Naive thymus-derived CD4-positive, alpha-beta T cell (primary cell): ENCODE results near the gene IMMT. TPM values are rescaled to one million over a fixed set of nuclear protein-coding genes. Genes with fewer than 3 reads are reported as not detected.

Source experiments
- ATAC-seq: fragments of 150-1000 bp; cut with Tn5 transposase; 2 replicates; pipeline ENCODE4 v1.10.0; 2021; ENCODE audit warnings: mild to moderate bottlenecking, moderate library complexity
- CTCF ChIA-PET: fragments of 350-600 bp; sonication (Branson Sonifier 250); formaldehyde crosslinking; loops from one replicate; lab custom pipeline; 2021; ENCODE audit warnings: antibody characterized with exemption; lab: Charles Lee
- POLR2A ChIA-PET: fragments of 350-600 bp; sonication (Branson Sonifier 250); formaldehyde crosslinking; loops from one replicate; lab custom pipeline; 2021; ENCODE audit warnings: antibody characterized with exemption, inconsistent platforms; lab: Charles Lee
- DNase-seq, 9 donors: peaks; one replicate each; pipeline versions ENCODE4 v3.0.0 to v3.0.0-alpha.2; 2020 to 2022; ENCODE audit warnings: mixed read lengths in 1 of 9
- H3K27ac ChIP-seq: one replicate; pipeline ENCODE4 v1.7.0; 2013; ENCODE audit warnings: mild to moderate bottlenecking, low read depth, low read length, moderate library complexity
- H3K27me3 ChIP-seq, 2 donors: one replicate each; pipeline ENCODE4 v1.7.0; 2013; ENCODE audit warnings: low read length in 2 of 2, mild to moderate bottlenecking in 2 of 2, moderate library complexity in 2 of 2; ENCODE audit not compliant: control insufficient read depth in 2 of 2, insufficient read depth in 2 of 2
- H3K36me3 ChIP-seq, 3 experiments: 1 replicate in 2 of 3; 2 replicates in 1 of 3; pipeline ENCODE4 v1.7.0; 2013; ENCODE audit warnings: low read length in 3 of 3, mild to moderate bottlenecking in 3 of 3, moderate library complexity in 1 of 3; ENCODE audit not compliant: insufficient read depth in 3 of 3, control insufficient read depth in 2 of 3
- H3K4me1 ChIP-seq, 2 donors: one replicate each; pipeline ENCODE4 v1.7.0; 2013; ENCODE audit warnings: low read length in 2 of 2, mild to moderate bottlenecking in 2 of 2, moderate library complexity in 1 of 2; ENCODE audit not compliant: control insufficient read depth in 2 of 2, insufficient read depth in 2 of 2
- H3K4me3 ChIP-seq: 2 replicates; pipeline ENCODE4 v1.7.0; 2013; ENCODE audit warnings: mild to moderate bottlenecking, low read length
- H3K9me3 ChIP-seq, 3 experiments: 1 replicate in 2 of 3; 2 replicates in 1 of 3; pipeline ENCODE4 v1.7.0; 2013; ENCODE audit warnings: low read length in 3 of 3; ENCODE audit not compliant: control insufficient read depth in 2 of 3
- H3K27ac Mint-ChIP-seq, 9 donors: one replicate each; pipeline ENCODE4 v1.8.0; 2020 to 2022; ENCODE audit warnings: mixed read lengths in 9 of 9, mild to moderate bottlenecking in 8 of 9, moderate library complexity in 5 of 9, inconsistent platforms in 2 of 9
- H3K27me3 Mint-ChIP-seq, 5 donors: one replicate each; pipeline ENCODE4 v1.8.0; 2021 to 2022; ENCODE audit warnings: mixed read lengths in 5 of 5, mild to moderate bottlenecking in 1 of 5
- H3K36me3 Mint-ChIP-seq, 5 donors: one replicate each; pipeline ENCODE4 v1.8.0; 2020 to 2022; ENCODE audit warnings: mixed read lengths in 5 of 5, mild to moderate bottlenecking in 3 of 5, inconsistent platforms in 1 of 5
- H3K4me1 Mint-ChIP-seq, 7 donors: one replicate each; pipeline ENCODE4 v1.8.0; 2020 to 2022; ENCODE audit warnings: mixed read lengths in 7 of 7, mild to moderate bottlenecking in 3 of 7, inconsistent platforms in 1 of 7
- H3K4me3 Mint-ChIP-seq, 10 donors: one replicate each; pipeline ENCODE4 v1.8.0; 2020 to 2022; ENCODE audit warnings: mild to moderate bottlenecking in 10 of 10, mixed read lengths in 10 of 10, moderate library complexity in 6 of 10, inconsistent platforms in 2 of 10
- H3K9me3 Mint-ChIP-seq, 11 donors: one replicate each; pipeline ENCODE4 v1.8.0; 2020 to 2022; ENCODE audit warnings: mixed read lengths in 11 of 11, mild to moderate bottlenecking in 4 of 11, inconsistent platforms in 1 of 11, moderate library complexity in 1 of 11
- intact Hi-C, 2 donors: fragments of 100-400 bp; cut with micrococcal nuclease; formaldehyde crosslinking; loops; one replicate each; pipeline ENCODE4 v1.15.1; 2023
- polyA plus RNA-seq, 2 donors: library from polyadenylated mRNA; unstranded; fragments of 300-500 nt; fragmentation: Illumina TruSeq; gene quantifications; one replicate each; pipeline ENCODE4 v1.2.3, GENCODE V29; 2021
- total RNA-seq, 6 experiments: library from RNA in 5 of 6; stranded (reverse) in 5 of 6; gene quantifications; 1 replicate in 5 of 6; 2 replicates in 1 of 6; pipeline ENCODE4 v1.2.3 and lab custom pipeline; 2021 to 2026

Gene IMMT
- total and polyA plus RNA-seq, 7 experiments from 2014 or later: 59.2 to 164 (median 77.0) TPM

DNA sequence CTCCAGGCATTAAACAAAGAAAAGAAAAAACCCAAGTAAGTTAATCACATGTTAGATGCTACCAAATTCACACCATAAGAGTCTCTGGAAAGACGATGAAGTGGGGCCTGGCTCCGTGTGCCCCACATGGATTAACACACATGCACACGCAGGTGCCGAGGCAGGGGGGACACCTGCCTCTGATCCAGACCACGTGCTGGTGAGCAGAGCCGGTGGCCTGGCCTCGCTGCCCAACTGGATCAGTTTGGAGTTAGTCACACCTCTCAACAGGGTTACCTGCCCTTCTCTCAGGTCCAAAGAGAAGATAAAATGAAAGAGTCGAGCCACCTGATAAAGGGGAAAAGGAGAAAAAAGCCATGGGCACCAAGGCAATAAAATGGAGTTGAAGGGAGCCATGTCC lies 44.5 kb upstream of the IMMT start:
- H3K9me3 Mint-ChIP-seq: peaks cover 0 to 3% (median 0%) of the 10 kb centered on the region in 11 donors
- ChIA-PET CTCF (no interaction called here), POLR2A (no interaction called here)
- Histone ChIP-seq H3K36me3 (no peaks in the 10 kb centered on the region), H3K9me3 (no peaks in the 10 kb centered on the region), H3K27ac (no peak overlapping the region), H3K4me3 (no peak overlapping the region), H3K27me3 (no peaks in the 10 kb centered on the region), H3K4me1 (peaks cover 0 to 11% of the 10 kb centered on the region in 2 donors)
- H3K27ac Mint-ChIP-seq: no peak overlapping the region
- ATAC-seq (no peak), DNase-seq (no peak)
- no peak overlapping the region for H3K4me3 Mint-ChIP-seq
- H3K36me3 Mint-ChIP-seq: no peaks in the 10 kb centered on the region
- H3K4me1 Mint-ChIP-seq: peaks cover 6 to 16% (median 13%) of the 10 kb centered on the region in 7 donors
- peaks cover 0 to 7% (median 0%) of the 10 kb centered on the region in 5 donors for H3K27me3 Mint-ChIP-seq
- intact Hi-C loops: no loop called here

DNA sequence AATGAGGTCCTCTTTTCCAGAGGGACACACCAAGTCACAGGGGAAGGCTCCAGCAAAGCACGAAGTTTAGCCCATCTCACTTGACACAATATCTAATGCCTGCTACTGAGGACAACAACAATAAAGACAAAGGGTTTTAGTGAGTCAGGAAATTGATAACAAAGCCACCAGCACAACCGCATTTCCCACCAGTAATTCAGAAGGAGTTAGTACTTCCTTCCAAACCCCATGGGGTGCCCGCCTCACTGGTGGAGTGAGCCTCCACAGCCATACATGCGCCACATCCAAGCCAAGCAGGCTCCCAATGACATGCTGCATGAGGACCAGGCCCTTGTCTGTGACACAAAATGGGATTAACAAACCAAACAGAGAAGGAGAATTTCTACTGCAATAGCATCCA lies 44.1 kb upstream of the IMMT start:
- ChIA-PET POLR2A (no interaction called here), CTCF (no interaction called here)
- H3K9me3 Mint-ChIP-seq: peaks cover 0 to under 1% (median 0%) of the 10 kb centered on the region in 11 donors
- intact Hi-C loops: no loop called here
- ATAC-seq (no peak), DNase-seq (no peak)
- no peaks in the 10 kb centered on the region for H3K36me3 Mint-ChIP-seq
- H3K4me3 Mint-ChIP-seq: peak overlapping the region in 1 of 10 donors; percentile 15
- Histone ChIP-seq H3K9me3 (no peaks in the 10 kb centered on the region), H3K27ac (no peak overlapping the region), H3K4me3 (no peak overlapping the region), H3K36me3 (no peaks in the 10 kb centered on the region), H3K27me3 (no peaks in the 10 kb centered on the region), H3K4me1 (peaks cover 0 to 11% of the 10 kb centered on the region in 2 donors)
- peaks cover 0 to 11% (median 0%) of the 10 kb centered on the region in 5 donors for H3K27me3 Mint-ChIP-seq
- H3K4me1 Mint-ChIP-seq: peaks cover 6 to 16% (median 12%) of the 10 kb centered on the region in 7 donors
- H3K27ac Mint-ChIP-seq: no peak overlapping the region

DNA sequence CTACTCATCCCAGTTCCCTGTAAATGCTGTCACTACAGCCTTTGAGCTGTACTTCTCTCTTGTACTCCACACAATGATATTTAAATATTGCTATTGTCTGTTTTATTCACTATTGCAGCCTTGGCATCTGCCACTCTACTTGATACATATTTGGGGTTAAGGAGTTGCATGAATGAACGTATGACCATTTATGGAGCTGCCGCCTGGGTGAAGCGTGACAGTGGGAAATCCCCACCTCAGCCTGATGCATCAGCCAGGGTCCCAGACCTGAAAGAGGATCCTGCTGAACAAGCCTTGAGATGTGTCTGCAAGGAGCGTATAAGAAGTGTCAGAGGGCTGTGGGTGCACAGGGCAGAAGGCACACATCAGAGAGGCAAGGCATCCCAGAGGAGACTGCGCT lies 43.1 kb upstream of the IMMT start:
- ChIA-PET POLR2A (interaction anchor here (1.5 kb wide), 1 partner anchor 204 kb away, joined by 4 read pairs; no protein-coding TSS in a partner anchor), CTCF (no interaction called here)
- Histone ChIP-seq H3K27ac (no peak overlapping the region), H3K4me3 (no peak overlapping the region), H3K27me3 (no peaks in the 10 kb centered on the region), H3K9me3 (no peaks in the 10 kb centered on the region), H3K4me1 (peaks cover 0 to 11% of the 10 kb centered on the region in 2 donors), H3K36me3 (no peaks in the 10 kb centered on the region)
- Mint-ChIP-seq H3K27ac (peak overlapping the region in 4 of 9 donors; percentile 2 to 82 (median 68)), H3K4me1 (peaks cover 6 to 16% (median 12%) of the 10 kb centered on the region in 7 donors), H3K9me3 (no peaks in the 10 kb centered on the region), H3K4me3 (peak overlapping the region in 8 of 10 donors; percentile 10 to 79 (median 50)), H3K27me3 (peaks cover 0 to 12% (median 0%) of the 10 kb centered on the region in 5 donors), H3K36me3 (no peaks in the 10 kb centered on the region)
- peak in 7 of 9 donors; percentile 12 to 57 (median 21) for DNase-seq
- intact Hi-C loops: no loop called here
- peak; percentile 84 for ATAC-seq

DNA sequence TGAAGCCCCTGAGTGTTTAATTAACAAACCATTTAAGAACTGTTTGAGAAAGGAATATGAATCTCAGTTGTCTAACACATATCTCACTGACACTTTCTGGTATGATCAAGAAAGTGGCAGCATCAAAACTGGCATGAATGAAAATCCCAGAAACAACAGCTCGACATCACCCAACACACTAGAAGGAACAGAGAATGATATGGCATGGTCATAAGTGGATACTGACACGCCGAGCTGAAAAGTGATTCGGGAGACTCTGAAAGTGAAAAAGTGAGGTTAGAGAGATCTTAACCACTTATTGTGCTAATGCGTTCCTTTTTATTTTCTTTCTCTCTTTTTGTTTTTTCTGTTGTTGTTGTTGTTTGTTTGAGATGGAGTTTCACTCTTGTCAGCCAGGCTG lies 41.9 kb upstream of the IMMT start:
- Histone ChIP-seq H3K4me1 (peaks cover 0 to 11% of the 10 kb centered on the region in 2 donors), H3K4me3 (no peak overlapping the region), H3K27me3 (no peaks in the 10 kb centered on the region), H3K9me3 (no peaks in the 10 kb centered on the region), H3K27ac (no peak overlapping the region), H3K36me3 (no peaks in the 10 kb centered on the region)
- ATAC-seq: no peak
- DNase-seq: no peak
- ChIA-PET POLR2A (interaction anchor here (1.5 kb wide), 1 partner anchor 205 kb away, joined by 4 read pairs; no protein-coding TSS in a partner anchor), CTCF (no interaction called here)
- Mint-ChIP-seq H3K36me3 (no peaks in the 10 kb centered on the region), H3K27me3 (peaks cover 0 to 9% (median 0%) of the 10 kb centered on the region in 5 donors), H3K4me3 (peak overlapping the region in 1 of 10 donors; percentile 13), H3K4me1 (peaks cover 6 to 16% (median 12%) of the 10 kb centered on the region in 7 donors), H3K27ac (no peak overlapping the region), H3K9me3 (no peaks in the 10 kb centered on the region)
- intact Hi-C loops: no loop called here

DNA sequence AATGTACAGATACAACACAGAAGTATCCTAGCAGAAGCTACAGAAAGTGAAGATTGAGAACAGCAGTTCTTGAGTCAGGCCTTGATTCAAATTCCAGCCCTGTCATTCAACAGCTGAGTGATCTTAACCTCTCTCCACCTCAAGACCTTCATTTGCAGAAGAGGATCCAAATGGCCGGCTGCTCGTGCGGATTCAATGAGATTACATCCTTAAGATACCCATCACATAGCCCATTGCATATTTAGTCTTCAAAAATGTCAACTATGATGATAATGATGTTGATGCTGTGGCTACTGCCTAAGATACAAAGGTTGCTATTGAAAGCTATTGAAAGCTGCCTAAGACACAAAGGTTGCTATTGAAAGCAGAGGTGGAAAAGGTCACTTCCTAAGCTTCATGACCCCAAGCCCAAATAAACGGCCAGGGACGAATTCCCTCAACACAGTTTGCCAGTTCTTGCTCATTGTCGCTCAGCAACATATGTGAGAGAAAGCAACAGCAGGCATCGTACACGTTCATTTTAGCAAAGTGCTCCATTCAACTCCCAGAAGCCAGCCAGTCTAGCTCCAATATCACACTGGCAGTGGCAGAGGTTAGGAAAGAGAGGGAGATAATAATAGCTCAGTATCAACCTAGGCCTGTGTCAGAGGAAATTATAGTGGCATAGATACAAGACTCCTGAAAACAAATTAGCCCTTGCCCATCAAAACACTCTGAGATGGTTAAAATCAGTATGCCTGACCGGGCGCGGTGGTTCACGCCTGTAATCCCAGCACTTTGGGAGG lies 40.1 kb upstream of the IMMT start:
- no peak overlapping the region for H3K27ac Mint-ChIP-seq
- Histone ChIP-seq H3K27ac (no peak overlapping the region), H3K36me3 (no peaks in the 10 kb centered on the region), H3K4me3 (no peak overlapping the region), H3K27me3 (no peaks in the 10 kb centered on the region), H3K9me3 (no peaks in the 10 kb centered on the region), H3K4me1 (peaks cover 0 to 11% of the 10 kb centered on the region in 2 donors)
- ATAC-seq: no peak
- peaks cover 0 to 9% (median 0%) of the 10 kb centered on the region in 5 donors for H3K27me3 Mint-ChIP-seq
- CTCF ChIA-PET: no interaction called here
- intact Hi-C loops: no loop called here
- no peaks in the 10 kb centered on the region for H3K36me3 Mint-ChIP-seq
- no peak for DNase-seq
- H3K4me1 Mint-ChIP-seq: peaks cover 5 to 16% (median 12%) of the 10 kb centered on the region in 7 donors
- H3K9me3 Mint-ChIP-seq: no peaks in the 10 kb centered on the region
- POLR2A ChIA-PET: interaction anchor here (0.6 kb wide), 1 partner anchor 20 kb away, joined by 3 read pairs; no protein-coding TSS in a partner anchor
- no peak overlapping the region for H3K4me3 Mint-ChIP-seq

DNA sequence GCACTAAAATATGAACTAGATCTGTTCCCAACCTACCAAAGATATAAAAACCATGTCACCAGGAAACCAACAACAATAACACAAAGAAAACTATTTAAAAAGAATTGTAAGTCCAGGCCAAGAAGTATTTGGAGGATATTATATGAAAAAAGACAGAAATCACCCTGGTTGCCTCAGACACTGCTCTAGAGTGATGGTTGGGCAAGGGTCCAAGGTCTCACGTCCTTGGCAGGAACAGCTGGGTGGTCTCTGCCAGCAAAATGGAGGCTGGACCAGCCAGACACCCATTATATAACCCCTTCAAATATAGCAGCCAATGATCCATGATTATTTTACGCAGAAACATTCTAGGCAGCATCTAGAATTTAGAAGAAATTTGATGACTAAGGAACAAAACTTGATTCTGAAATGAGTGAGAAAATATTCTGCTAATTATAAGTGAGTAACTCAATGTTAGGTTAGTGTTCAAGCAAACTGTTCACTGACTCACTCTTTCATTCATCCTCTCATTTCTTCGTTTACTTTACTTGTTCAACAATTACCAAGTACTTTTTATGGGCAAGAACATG lies 39.4 kb upstream of the IMMT start:
- H3K36me3 ChIP-seq: no peaks in the 10 kb centered on the region
- Mint-ChIP-seq H3K36me3 (no peaks in the 10 kb centered on the region), H3K4me3 (no peak overlapping the region), H3K4me1 (peaks cover 5 to 16% (median 12%) of the 10 kb centered on the region in 7 donors), H3K27ac (no peak overlapping the region), H3K9me3 (no peaks in the 10 kb centered on the region), H3K27me3 (peaks cover 0 to 9% (median 0%) of the 10 kb centered on the region in 5 donors)
- H3K4me3 ChIP-seq: no peak overlapping the region
- DNase-seq (no peak), ATAC-seq (no peak)
- H3K27ac ChIP-seq: no peak overlapping the region
- intact Hi-C loops: no loop called here
- H3K4me1 ChIP-seq: peaks cover 0 to 11% of the 10 kb centered on the region in 2 donors
- H3K27me3 ChIP-seq: no peaks in the 10 kb centered on the region
- POLR2A ChIA-PET: interaction anchor here (0.6 kb wide), 2 partner anchors 20 to 1023 kb away, joined by 3 to 4 read pairs; no protein-coding TSS in a partner anchor
- CTCF ChIA-PET: no interaction called here
- H3K9me3 ChIP-seq: no peaks in the 10 kb centered on the region
